Endodermal cell (in vitro differentiated cells): Measurements from ENCODE around the gene DLG5. TPM values are rescaled to one million over a fixed set of nuclear protein-coding genes. Genes with fewer than 3 reads are reported as not detected.

Experiments
- DNase-seq: peaks from one replicate; pipeline ENCODE4 v3.0.0-alpha.2; 2017
- H3K27ac ChIP-seq: 2 replicates; pipeline ENCODE4 v1.5.1; 2013; ENCODE audit warnings: mild to moderate bottlenecking, low read depth, low read length, moderate library complexity
- H3K27me3 ChIP-seq: 2 replicates; pipeline ENCODE4 v1.6.1; 2013; ENCODE audit warnings: mild to moderate bottlenecking, low read length, moderate library complexity; ENCODE audit not compliant: insufficient read depth, control insufficient read depth, poor library complexity, severe bottlenecking
- H3K36me3 ChIP-seq: 2 replicates; pipeline ENCODE4 v1.7.0; 2013; ENCODE audit warnings: mild to moderate bottlenecking, low read length, moderate library complexity; ENCODE audit not compliant: control insufficient read depth, insufficient read depth
- H3K4me1 ChIP-seq: one replicate; pipeline ENCODE4 v1.7.0; 2013; ENCODE audit warnings: low read length; ENCODE audit not compliant: control insufficient read depth, insufficient read depth
- H3K4me3 ChIP-seq: 2 replicates; pipeline ENCODE4 v1.5.1; 2013; ENCODE audit warnings: mild to moderate bottlenecking, low read length, moderate library complexity
- H3K9ac ChIP-seq: 2 replicates; pipeline ENCODE4 v1.6.1; 2013; ENCODE audit warnings: mild to moderate bottlenecking, low read length, moderate library complexity; ENCODE audit not compliant: poor library complexity, severe bottlenecking; ENCODE audit errors: extremely low read depth
- H3K9me3 ChIP-seq: 2 replicates; pipeline ENCODE4 v1.6.1; 2013; ENCODE audit warnings: mild to moderate bottlenecking, low read length, moderate library complexity; ENCODE audit not compliant: control insufficient read depth
- H3K27ac Mint-ChIP-seq: 2 replicates; pipeline ENCODE4 v1.8.0; 2020; ENCODE audit warnings: mixed read lengths
- H3K27me3 Mint-ChIP-seq: 2 replicates; pipeline ENCODE4 v1.8.0; 2021; ENCODE audit warnings: mild to moderate bottlenecking, mixed read lengths; ENCODE audit not compliant: insufficient read depth
- H3K36me3 Mint-ChIP-seq: 2 replicates; pipeline ENCODE4 v1.8.0; 2020; ENCODE audit warnings: low read depth, mixed read lengths
- H3K4me1 Mint-ChIP-seq: 2 replicates; pipeline ENCODE4 v1.8.0; 2020; ENCODE audit warnings: mixed read lengths
- H3K4me3 Mint-ChIP-seq: 2 replicates; pipeline ENCODE4 v1.8.0; 2020; ENCODE audit warnings: mild to moderate bottlenecking, moderate library complexity, mixed read lengths
- H3K9me3 Mint-ChIP-seq: 2 replicates; pipeline ENCODE4 v1.8.0; 2020; ENCODE audit warnings: mild to moderate bottlenecking, mixed read lengths
- WGBS, 2 experiments: methylation state at CpG; one replicate each; pipeline versions ENCODE4 v1.1.5 to v1.1.7; 2013; ENCODE audit warnings: missing lambda C conversion rate in 2 of 2, mixed read lengths in 1 of 2; ENCODE audit not compliant: insufficient coverage in 1 of 2, insufficient read length in 1 of 2; 5-methylcytosine and 5-hydroxymethylcytosine counted together
- total RNA-seq, 2 donors: library from RNA; stranded (reverse); fragmentation: NEBNext Ultra II Directional in 1 of 2; extraction: Animal tissue kit (Norgen Biotek cat#: 25700) in 1 of 2; gene quantifications; 2 replicates in 1 of 2; 3 replicates in 1 of 2; pipeline ENCODE4 v1.2.1, GENCODE V29; 2021
- TF ChIP-seq, protein P1 (sequence below): fragments of 200-600 bp; sonication (generic); conservative IDR thresholded peaks from 2 replicates; pipeline ENCODE4 v1.5.0; 2021; ENCODE audit warnings: antibody characterized with exemption, mild to moderate bottlenecking

The DLG5 gene
- total RNA-seq, 2 donors from 2014 or later: 79.4 to 83.4 TPM

- H3K9me3 ChIP-seq: no peaks in the 10 kb centered on the region
- H3K27me3 Mint-ChIP-seq: no peaks in the 10 kb centered on the region
- no peak overlapping the region for H3K27ac Mint-ChIP-seq
- H3K4me1 Mint-ChIP-seq: no peaks in the 10 kb centered on the region
- no peak overlapping the region for H3K27ac ChIP-seq
- H3K36me3 Mint-ChIP-seq: peaks cover 75% of the 10 kb centered on the region
- 95 to 96% methylated on average over 8 to 11 of the region's 11 CpGs for WGBS, 2 experiments
- H3K4me3 Mint-ChIP-seq: no peak overlapping the region
- H3K27me3 ChIP-seq: no peaks in the 10 kb centered on the region
- H3K9ac ChIP-seq: no peak overlapping the region
- H3K36me3 ChIP-seq: peaks cover 57% of the 10 kb centered on the region
- H3K4me1 ChIP-seq: no peaks in the 10 kb centered on the region
- no peaks in the 10 kb centered on the region for H3K9me3 Mint-ChIP-seq
- no peak overlapping the region for H3K4me3 ChIP-seq
- TF ChIP-seq, protein P1, sequence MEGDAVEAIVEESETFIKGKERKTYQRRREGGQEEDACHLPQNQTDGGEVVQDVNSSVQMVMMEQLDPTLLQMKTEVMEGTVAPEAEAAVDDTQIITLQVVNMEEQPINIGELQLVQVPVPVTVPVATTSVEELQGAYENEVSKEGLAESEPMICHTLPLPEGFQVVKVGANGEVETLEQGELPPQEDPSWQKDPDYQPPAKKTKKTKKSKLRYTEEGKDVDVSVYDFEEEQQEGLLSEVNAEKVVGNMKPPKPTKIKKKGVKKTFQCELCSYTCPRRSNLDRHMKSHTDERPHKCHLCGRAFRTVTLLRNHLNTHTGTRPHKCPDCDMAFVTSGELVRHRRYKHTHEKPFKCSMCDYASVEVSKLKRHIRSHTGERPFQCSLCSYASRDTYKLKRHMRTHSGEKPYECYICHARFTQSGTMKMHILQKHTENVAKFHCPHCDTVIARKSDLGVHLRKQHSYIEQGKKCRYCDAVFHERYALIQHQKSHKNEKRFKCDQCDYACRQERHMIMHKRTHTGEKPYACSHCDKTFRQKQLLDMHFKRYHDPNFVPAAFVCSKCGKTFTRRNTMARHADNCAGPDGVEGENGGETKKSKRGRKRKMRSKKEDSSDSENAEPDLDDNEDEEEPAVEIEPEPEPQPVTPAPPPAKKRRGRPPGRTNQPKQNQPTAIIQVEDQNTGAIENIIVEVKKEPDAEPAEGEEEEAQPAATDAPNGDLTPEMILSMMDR: no peak
- DNase-seq: no peak
Observed at GRCh38 chr10:77816311-77816710, 110.2 kb downstream of the DLG5 start.

- Histone ChIP-seq H3K36me3 (peaks cover 65% of the 10 kb centered on the region), H3K27ac (no peak overlapping the region), H3K4me3 (no peak overlapping the region), H3K4me1 (no peaks in the 10 kb centered on the region), H3K27me3 (no peaks in the 10 kb centered on the region), H3K9me3 (no peaks in the 10 kb centered on the region), H3K9ac (no peak overlapping the region)
- no peak overlapping the region for H3K27ac Mint-ChIP-seq
- no peak overlapping the region for H3K4me3 Mint-ChIP-seq
- H3K4me1 Mint-ChIP-seq: no peaks in the 10 kb centered on the region
- DNase-seq: no peak
- TF ChIP-seq, protein P1: no peak
- H3K36me3 Mint-ChIP-seq: peaks cover 81% of the 10 kb centered on the region
- H3K9me3 Mint-ChIP-seq: no peaks in the 10 kb centered on the region
- H3K27me3 Mint-ChIP-seq: no peaks in the 10 kb centered on the region
- WGBS, 2 experiments: 94% methylated on average over 3 to 6 of the region's 6 CpGs
Observed at GRCh38 chr10:77812741-77813140, 113.8 kb downstream of the DLG5 start.

DNA sequence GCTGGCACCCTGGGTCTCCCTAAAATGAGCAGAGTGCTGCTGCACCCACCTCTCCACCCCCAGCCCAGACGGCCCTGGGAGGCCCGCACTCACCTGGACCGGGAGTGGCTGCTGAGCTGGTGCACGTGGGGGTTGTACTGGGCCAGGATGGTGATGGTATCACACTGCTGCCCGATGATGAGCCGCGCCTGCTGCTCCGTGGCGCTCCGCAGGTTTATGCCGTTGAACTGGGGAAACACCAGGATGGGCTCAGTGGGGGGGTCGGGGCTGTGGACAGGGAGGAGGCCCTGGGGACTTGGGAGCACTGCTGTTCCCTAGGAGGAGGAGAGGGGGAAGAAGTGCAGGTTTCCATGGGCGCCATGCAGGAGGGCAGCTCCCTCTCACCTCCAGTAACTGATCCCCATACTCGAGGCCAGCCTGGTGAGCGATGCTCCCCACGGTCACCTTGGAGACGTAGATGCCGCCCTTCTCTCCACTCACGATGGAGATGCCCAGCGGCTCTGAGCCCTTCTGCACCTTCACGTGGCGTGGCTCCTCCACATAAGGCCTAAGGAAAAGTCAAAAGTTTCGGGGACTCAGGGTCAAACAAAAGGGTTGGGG, 114.6 kb downstream of the DLG5 start:
- no peak overlapping the region for H3K27ac ChIP-seq
- H3K27me3 Mint-ChIP-seq: no peaks in the 10 kb centered on the region
- H3K4me3 ChIP-seq: no peak overlapping the region
- no peak overlapping the region for H3K9ac ChIP-seq
- H3K27me3 ChIP-seq: no peaks in the 10 kb centered on the region
- peaks cover 81% of the 10 kb centered on the region for H3K36me3 Mint-ChIP-seq
- no peak overlapping the region for H3K27ac Mint-ChIP-seq
- DNase-seq: no peak
- H3K4me1 ChIP-seq: no peaks in the 10 kb centered on the region
- TF ChIP-seq, protein P1: no peak
- WGBS, 2 experiments: 94 to 99% methylated on average over 11 to 23 of the region's 23 CpGs
- H3K9me3 Mint-ChIP-seq: no peaks in the 10 kb centered on the region
- H3K9me3 ChIP-seq: no peaks in the 10 kb centered on the region
- H3K4me1 Mint-ChIP-seq: no peaks in the 10 kb centered on the region
- H3K36me3 ChIP-seq: peaks cover 61% of the 10 kb centered on the region
- H3K4me3 Mint-ChIP-seq: no peak overlapping the region
